Activated CD4-positive, CD25-positive, alpha-beta regulatory T cell (primary cell): ENCODE data around the gene AFP.

ENCODE experiments used
- DNase-seq, 4 experiments: peaks; one replicate each; lab custom pipeline; 2025; lab: John Stamatoyannopoulos, UW

The AFP gene

DNA sequence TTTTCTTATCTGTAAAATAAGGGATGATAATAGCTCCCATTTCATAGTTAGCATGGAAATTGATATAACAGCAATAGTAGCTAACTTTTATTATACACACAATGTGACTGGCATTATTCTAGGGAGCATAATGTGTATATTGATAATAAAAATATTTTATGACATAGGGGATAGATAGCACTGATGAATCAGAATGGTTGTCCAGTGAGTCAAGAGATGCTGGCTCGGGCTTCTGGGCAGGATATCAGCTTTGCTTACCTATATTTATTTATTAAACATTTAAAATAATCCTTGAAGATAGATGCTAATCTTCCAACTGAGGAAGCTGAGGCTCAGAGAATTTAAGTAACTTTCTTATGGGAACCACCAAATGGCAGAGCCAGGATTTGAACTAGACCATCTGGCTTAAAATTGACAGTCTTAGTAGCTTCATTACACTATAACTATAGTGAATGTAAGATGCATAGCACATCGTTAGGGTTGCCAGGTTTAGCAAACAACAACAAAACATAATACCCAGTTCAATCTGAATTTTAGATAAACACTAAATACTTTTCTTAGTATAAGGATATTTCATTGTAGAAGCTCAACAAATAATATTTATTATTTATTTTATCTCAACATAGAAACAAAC is 2.7 kb downstream of the AFP start:
- DNase-seq, result no peak

DNA sequence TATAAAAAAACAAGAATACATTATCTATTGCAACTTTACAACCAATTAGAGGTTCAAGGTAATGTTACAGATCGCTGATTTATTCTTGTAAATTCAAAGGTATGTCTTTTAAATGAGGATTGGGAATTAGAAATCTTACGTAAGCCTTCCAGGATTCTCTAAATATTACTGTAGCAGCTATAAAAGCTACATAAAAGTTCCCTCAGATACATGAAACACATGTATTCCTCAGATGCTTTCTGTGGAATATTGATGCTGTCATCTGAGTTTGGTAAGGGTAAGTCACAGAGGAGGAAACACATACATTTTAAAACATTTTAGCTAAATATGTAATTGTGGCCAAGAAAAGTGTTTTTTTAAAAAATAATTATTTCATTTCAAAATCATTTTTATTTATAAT is 3.4 kb downstream of the AFP start:
- no peak for DNase-seq

DNA sequence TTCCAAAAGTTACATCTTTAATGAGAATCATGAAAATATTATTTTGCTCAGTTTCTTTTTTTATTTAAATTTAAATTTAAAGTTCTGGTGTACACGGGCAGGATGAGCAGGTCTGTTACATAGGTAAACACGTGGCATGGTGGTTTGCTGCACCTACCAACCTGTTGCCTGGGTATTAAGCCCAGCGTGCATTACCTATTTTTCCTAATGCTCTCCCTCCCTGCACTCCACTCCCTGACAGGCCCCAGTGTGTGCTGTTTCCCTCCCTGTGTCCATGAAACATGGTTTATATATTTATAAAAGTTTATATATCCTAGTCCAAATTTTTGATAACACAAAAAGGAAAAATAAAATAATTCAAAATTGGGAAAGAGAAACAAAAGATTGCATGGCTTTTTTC is 4.0 kb downstream of the AFP start:
- no peak for DNase-seq

DNA sequence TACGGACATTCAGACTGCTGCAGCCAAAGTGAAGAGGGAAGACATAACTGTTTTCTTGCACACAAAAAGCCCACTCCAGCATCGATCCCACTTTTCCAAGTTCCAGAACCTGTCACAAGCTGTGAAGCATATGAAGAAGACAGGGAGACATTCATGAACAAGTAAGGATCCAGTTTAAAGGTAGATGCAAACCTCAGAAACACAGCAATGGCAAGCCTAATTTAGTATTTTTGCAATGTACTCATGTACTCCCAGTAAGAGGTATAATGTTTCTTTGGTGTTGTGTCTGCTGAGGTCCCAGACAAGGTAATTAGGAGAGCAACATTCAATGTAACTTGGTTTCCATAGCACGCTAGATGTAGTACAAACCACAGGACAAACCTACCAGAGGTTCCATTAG is 4.6 kb downstream of the AFP start:
- no peak for DNase-seq

DNA sequence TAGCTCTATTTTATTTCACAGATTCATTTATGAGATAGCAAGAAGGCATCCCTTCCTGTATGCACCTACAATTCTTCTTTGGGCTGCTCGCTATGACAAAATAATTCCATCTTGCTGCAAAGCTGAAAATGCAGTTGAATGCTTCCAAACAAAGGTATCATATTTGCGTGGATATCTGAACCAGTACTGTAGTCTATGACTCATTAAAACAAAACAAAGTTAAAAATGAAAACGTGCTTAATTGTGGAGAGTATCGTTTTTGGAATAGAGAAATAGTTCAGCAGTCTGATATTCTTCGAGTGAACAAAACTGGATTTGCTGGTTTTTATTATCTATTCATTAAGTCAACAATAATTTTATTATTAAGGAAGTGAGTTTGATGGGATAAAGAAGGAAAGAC is 6.3 kb downstream of the AFP start:
- no peak for DNase-seq

DNA sequence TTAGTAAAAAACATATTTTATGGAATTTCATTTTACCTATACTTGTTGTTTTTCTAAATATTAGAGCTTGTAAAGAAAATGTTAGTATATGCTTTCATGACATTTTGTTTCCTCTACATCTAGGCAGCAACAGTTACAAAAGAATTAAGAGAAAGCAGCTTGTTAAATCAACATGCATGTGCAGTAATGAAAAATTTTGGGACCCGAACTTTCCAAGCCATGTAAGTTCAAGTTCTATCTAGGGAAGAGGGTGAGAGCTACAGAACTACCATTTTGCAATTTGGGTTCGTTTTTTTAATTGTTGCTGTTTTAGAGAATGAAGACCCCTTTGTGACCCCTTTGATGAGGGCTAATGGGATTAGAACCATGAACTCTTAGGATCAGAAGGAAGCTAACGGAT is 7.2 kb downstream of the AFP start:
- DNase-seq, result no peak

DNA sequence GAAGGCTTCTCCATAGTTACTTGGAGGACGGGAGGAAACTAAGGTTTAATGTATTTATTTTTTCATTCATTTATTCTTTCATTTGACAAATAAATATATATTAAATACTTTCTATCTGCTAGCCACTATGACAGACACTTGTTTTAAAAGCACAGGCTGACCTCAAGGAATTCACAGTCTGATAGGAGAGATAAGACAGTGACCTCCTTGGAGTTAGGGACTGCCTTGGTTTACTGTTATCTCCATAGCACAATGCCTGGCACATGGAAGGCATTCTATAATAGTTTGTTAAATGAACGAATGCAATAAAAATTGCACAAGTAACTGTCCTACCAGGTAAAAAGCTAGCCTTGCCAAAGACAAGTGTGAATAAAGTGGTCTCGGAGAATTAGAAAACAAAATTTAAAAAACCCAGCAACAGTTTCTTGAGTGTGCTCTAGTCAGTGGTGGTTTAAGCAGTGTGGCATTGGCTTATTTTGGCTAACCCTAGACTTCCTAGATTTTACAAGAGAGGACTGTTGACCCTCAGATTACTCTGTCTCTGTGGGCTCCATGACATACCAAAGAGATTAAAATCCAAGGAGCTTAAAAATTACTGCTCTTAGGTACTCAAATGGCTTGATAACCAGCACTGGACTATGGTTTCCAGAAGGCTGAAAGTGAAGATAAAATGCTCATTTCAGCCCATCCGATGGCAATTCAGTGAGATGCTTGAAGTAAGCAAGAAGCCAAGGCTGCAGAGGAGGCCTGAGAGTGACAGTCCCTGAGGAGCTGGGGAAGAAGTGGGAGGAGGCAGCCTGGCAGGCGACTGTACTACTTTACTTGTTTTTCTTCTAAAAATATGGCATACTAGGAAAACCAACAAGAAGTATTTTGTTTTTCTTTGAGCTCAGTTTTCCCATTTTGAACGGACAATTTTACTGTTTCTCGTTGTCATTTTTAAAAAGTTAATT is 9.6 kb downstream of the AFP start:
- DNase-seq, result no peak

DNA sequence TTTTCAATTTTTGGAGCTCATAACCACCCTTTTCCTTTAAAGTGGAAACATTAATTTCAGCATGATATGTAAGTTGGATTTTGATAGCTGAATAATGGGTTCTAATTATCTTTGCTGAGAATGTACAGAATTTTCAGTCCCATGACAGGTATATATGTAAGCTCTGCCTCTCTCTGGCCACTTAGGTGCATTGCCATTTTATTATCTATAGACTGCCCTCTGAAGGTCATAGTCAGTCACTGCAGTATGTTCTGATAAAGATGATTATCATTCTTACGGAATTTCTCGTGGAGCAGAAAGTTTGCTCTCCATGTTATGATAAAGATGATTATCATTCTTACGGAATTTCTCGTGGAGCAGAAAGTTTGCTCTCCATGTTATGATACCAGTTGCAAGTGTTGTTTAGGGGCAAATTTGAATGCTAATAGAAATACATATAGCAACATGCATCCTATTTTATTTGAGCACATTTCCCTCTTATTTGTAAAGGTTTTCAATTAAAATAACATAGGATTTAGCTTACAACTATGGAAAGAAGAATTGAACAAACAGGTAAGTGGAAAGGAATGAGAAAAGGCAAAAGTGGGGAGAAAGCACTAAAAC is 10.4 kb downstream of the AFP start:
- DNase-seq, result no peak

DNA sequence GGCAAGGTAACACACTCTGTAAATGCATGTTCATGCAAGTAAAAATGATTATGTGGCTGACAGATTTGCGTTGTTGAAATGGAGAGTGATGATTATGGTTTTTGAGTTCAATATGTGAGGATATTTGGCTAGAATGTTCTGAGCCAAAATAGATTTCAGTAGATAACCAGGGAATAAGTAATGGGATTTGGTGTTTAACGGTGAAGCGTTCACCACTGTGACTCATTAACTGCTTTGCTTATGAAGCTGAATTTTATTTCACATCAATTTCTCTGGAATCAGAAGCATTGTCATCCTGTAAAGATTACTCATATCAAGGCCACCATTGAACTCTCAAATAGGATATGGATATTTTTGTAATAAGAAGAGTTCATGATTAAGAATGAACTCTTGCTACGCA is 11.7 kb downstream of the AFP start:
- DNase-seq, result no peak

DNA sequence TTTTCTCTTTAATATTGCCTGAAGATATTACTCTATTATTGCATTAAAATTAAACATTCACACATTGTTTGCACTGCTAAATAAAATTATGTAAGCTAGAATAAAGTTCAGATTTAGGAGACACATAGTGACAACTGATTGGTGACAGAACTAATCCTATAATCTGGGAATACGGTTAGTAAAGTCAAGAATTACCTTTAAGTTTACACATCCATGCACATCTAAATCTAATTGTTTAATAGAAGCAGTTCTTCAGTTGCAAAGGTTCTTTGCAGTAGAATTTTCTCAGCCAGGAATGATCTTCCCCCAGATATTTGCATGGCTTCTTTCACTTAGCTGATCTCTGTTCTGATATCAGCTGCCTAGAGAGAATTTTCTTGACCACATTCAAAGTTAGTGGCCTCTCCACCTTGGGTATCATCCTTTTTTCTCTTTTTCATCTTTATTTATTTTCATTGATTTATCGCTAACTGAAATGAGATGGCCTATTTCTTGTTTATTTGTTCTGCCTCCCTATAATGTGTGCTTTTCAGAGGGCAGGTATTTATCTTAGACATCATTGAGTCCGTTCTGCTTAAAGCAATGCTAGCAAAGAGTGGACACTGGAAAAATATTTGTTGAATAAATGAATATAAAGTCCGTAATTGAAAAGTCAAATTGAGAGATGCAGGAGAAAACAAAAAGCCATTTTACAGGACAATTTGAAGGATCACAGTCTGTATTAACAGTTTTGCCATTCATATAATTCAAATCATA is 12.6 kb downstream of the AFP start:
- DNase-seq, result no peak

DNA sequence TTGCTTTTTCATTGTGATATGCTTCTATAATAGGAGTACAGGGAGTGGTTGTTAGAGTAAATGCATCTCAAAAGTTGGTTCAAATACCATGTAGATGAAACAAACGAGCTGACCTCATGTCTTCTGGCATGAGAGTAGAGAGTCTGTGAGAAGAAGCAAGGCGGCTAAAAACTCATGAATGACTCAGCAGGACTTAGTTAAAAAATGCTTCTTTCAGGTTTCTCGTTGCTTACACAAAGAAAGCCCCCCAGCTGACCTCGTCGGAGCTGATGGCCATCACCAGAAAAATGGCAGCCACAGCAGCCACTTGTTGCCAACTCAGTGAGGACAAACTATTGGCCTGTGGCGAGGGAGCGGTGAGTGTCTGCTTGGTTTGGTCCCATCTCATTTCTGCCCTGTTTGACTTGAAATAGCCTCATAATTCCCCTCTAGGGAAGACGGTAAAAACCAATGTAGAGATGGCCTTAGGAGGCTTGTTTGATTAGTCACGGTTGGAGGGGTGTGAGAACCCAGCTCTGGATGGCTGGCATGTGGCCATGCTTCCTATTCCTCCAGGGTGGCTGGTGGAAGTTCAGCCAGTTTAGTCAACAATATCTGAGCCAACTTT is 14.5 kb downstream of the AFP start:
- DNase-seq, result no peak

DNA sequence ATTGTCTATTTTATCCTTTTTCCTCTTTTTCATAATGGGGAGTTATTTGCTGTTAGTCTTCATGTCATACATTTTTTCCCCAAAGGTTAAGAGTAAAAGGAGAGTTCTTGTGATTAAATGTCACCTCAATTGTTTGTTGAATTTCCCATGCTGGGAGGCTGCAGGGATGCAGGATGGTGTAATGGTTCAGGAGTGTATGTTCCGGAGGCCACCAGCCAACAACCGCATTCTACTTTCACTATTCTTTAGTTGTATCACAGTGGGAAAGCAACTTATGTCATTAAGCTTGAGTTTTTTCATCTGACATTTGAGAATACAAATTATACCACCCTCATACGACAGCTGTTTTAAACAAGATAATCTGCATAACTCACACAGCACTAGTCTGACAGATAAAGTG is 15.4 kb downstream of the AFP start:
- no peak for DNase-seq

DNA sequence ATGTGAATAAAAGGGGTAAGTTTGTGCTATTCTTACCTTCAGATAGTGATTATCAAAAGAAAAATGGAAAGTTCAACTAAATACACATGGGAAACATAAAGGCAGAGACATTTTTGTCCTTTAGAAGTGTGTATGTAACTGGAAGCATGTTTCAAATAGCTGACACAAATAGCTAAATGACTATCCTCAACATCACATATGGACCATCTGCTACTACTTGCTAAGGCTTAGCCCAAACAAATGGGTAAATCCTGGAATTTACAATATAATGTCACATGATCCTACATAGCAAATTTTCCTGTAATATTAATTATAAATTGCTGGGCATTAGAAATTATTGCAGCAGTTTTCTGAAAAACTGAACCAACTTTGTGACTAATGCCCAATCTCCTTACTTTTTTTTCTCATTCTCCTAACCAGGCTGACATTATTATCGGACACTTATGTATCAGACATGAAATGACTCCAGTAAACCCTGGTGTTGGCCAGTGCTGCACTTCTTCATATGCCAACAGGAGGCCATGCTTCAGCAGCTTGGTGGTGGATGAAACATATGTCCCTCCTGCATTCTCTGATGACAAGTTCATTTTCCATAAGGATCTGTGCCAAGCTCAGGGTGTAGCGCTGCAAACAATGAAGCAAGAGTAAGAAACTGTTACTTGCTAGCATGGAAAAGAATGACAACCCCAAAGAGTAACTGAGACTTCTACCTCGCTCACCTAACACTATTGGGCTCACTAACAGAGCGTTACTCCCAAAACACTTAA is 16.1 kb downstream of the AFP start:
- DNase-seq, result no peak

DNA sequence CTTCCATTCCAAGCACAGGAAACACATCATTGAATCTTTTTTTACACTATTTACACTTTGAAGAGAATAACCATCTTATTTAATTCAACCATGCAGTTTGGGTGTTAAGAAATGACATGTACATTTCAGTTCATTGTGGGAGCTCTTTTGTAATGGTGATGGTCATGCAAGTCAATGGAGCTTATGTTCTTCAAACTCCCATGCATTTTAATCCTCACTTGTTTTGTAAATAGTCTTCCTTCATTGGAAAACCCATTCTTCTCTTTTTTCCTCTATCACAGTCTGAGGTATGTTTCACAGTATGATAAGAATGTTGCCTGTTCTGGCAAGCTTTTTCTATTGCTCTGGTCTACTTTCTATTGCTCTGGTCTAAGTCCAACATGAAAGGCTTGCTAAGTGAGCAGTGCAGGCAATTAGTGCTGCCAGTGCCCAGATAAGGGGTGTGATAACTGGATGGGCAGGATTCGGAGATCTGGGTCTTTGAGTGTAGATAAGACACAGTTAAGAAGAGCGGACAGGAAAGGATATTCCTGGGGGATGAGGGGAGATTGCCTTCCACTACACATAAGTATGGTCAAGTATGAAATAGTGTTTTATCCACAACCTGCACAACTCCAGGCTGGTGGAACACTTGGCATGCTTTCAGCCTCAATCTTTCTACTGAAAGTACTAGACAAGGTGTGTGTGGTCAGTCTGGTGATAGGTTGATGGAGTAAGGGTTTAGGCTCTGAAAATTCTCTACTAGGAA is 17.1 kb downstream of the AFP start:
- DNase-seq, result no peak

DNA sequence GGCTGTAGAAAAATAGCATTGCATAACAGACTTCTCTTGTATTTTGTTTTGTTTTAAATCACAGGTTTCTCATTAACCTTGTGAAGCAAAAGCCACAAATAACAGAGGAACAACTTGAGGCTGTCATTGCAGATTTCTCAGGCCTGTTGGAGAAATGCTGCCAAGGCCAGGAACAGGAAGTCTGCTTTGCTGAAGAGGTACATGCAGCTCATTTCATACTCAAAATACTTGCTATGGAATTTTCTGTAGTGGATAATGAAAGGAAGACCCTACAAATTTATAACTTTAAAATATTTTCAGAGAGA is 17.6 kb downstream of the AFP start:
- DNase-seq, result no peak

DNA sequence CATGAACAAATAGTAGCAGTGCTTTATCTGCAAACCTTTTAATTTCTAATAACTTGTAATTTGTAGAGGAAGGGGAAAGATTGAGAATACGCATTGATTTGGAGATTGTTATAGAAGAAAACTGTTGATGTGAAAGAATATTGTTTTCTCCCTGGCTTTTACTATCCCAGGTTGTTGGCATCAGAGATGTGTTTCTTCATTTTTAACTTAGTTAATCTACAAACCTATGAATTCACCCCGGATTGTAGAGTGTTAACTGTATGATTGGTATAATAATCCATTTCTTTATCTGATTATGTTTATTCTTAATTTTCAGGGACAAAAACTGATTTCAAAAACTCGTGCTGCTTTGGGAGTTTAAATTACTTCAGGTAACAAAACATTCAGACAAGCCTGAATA is 18.9 kb downstream of the AFP start:
- no peak for DNase-seq

DNA sequence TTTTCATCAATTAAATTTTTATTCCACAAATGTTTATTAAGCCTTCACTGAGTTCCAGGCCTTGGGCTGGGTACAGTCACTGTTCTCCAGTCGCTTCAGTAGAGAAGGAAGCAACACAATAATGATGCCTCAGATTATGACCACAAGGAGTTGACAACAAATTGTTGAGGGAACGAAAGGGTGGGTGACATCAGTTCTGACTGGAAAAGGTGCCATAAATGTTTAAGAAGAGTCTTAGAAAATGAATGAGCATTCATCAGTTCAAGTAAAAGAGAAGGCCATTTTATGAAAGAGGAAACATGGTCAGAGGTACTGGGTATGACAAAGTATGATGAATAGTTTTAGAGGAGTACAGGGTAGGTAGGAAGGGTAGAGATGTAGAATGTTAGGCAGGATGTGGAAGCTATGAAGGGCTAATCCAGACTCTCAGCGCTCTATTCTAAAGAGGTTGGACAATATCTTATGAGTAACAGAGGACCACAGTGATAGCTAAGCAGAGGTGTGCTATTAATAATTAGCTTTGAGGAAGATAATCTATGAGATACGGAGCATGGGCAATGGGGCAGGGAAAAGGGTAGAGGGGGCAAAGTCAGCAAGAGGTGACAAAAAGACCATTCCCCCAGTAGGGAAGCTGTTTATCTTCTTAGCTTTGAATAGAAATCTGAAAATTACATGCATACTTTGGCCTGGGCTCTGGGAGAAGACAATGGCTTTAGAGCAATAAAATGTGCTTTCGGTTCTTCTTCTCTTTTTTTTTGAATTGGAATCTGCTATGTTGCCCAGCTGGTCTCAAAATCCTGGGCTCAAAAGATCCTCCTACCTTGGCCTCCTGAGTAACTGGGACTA is 20.4 kb downstream of the AFP start:
- no peak for DNase-seq

DNA sequence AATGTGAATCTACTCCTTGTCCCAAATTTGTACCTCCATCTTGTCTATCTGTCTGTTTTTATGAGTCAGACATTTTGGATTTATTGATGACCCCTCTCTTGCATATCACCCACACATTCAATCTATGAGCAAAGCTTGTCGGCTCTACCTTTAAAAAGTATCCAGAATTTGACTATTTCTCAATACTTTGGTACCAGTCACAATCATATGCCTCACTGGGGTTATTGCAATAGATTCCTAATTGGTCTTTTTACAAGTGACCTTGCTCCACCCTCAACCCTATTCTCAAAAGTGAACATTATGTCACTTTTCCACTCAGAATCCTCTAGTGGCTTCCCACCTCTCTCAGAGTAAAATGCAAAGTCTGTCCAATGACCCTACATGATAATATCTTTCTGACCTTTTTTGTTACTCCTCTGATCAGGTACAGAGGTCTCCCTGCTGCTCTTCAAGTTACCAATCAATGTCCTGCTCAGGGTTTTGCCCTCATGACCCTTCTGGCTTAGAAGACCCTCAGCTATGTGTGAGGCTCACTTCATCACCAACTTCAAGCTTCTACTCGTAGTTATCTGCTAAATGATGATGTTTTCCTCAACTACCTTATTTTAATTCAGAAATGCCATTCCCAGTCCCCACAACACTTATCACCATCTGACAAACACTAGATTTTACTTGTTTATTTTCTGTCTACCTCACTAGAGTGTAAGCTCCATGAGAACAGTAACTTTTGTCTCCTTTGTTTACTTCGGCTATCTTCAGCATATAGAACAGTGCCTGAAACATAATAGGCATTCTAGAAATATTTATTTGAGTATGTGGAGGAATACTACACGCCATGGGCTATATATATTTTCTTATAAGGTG is 22.4 kb downstream of the AFP start:
- no peak for DNase-seq

DNA sequence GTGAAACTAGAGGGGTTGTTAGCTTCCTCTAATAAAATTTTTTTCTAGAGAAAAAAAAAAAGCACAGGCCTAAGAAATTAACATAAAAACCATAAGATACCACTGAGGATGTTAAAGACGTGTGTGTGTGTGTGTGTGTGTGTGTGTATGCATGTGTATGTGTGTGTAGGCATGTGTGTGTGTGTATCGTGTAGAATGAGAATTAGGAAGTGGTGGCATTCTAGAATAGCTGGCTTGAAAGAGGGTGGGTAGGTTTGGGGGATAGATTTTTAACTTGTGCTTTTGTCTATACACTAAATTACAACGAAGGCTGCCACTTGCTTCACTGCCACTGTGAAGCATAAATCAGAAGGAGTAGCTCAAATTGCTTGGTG is 23.0 kb downstream of the AFP start:
- no peak for DNase-seq
